ENCODE results near the gene PODXL.

DNA sequence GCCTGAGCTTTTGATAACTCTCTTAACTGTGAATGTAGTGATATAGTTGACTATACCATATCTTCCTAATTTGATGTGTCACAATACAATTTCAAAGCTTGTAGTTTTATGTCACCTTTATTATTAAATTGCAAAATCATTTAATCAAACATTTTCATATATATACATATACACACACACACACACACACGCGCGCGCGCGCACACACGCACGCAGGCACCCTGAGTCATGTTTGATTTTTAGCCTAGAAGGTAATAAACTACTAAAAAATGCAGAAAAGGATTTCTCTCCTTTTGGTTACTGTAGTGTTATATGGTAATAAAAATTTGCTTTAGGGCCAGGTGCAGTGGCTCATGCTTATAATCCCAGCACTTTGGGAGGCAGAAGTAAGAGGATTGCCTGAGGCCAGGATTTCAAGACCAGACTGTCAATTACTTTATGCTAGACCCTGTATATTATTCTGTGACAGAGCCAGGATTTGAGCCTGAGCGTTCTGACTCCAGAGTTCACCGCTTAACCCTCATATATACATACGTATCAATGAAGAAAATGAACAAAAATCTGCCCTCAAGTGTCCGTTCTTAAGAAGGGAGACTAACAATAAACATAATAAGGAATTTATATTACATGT lies 89.6 kb downstream of the PODXL start:
- TF ChIP-seq TEAD4 (IDR thresholded peaks at IDR 0.05) (no peak), REST (IDR thresholded peaks at IDR 0.05; ENCODE audit: low read depth) (no peak), EP300 (IDR thresholded peaks at IDR 0.05; ENCODE audit: borderline replicate concordance) (no peak), YY1 (IDR thresholded peaks at IDR 0.05; ENCODE audit: low read depth) (no peak), TAF1 (IDR thresholded peaks at IDR 0.05; ENCODE audit: low read depth) (no peak)

All from Ishikawa (cell line).